T-cell (primary cell): ENCODE results near the gene HABP2. TPM values are rescaled to one million over a fixed set of nuclear protein-coding genes. Genes with fewer than 3 reads are reported as not detected.

Source experiments
- ATAC-seq, 4 experiments: fragments of 200-7000 bp in 3 of 4; fragments of 150-1000 bp in 1 of 4; cut with Tn5 transposase; replicated peaks in 1 of 4; 1 replicate in 3 of 4; 2 replicates in 1 of 4; pipeline ENCODE4 v1.10.0; 2021; ENCODE audit warnings: moderate library complexity in 3 of 4, mild to moderate bottlenecking in 2 of 4, moderate number of reproducible peaks in 1 of 4
- CTCF ChIA-PET, 2 donors: fragments of 300-600 bp; sonication (Branson Sonifier 250); formaldehyde crosslinking; loops; one replicate each; lab custom pipeline; 2022; ENCODE audit warnings: antibody characterized with exemption in 2 of 2; lab: Charles Lee
- POLR2A ChIA-PET, 2 donors: fragments of 300-600 bp; sonication (Branson Sonifier 250); formaldehyde crosslinking; loops; one replicate each; lab custom pipeline; 2022; ENCODE audit warnings: antibody characterized with exemption in 2 of 2; lab: Charles Lee
- DNase-seq, 35 experiments: peaks; one replicate each; pipeline versions ENCODE4 v3.0.0 to v3.0.0-alpha.2; 2013 to 2023
- H3K27ac ChIP-seq: one replicate; pipeline ENCODE4 v1.5.1; 2013; ENCODE audit warnings: low read length
- H3K27me3 ChIP-seq, 2 experiments: replicated peaks in 1 of 2; 1 replicate in 1 of 2; 2 replicates in 1 of 2; pipeline versions ENCODE4 v1.6.1 to v1.7.0; 2013; ENCODE audit warnings: low read length in 1 of 2, mixed read lengths in 1 of 2; ENCODE audit not compliant: control insufficient read depth in 2 of 2, insufficient read depth in 2 of 2; ENCODE audit errors: extremely low read depth in 1 of 2
- H3K36me3 ChIP-seq, 2 donors: 1 replicate in 1 of 2; 2 replicates in 1 of 2; pipeline versions ENCODE4 v1.6.1 to v1.7.0; 2013; ENCODE audit warnings: low read length in 1 of 2; ENCODE audit not compliant: control insufficient read depth in 2 of 2, insufficient read depth in 1 of 2; ENCODE audit errors: extremely low read depth in 1 of 2
- H3K4me1 ChIP-seq, 2 experiments: 1 replicate in 1 of 2; 2 replicates in 1 of 2; pipeline versions ENCODE4 v1.6.1 to v1.7.0; 2013; ENCODE audit warnings: low read length in 2 of 2, mixed read lengths in 1 of 2; ENCODE audit not compliant: insufficient read depth in 2 of 2, control insufficient read depth in 1 of 2; ENCODE audit errors: extremely low read depth in 1 of 2
- H3K4me3 ChIP-seq, 2 donors: 1 replicate in 1 of 2; 2 replicates in 1 of 2; pipeline versions ENCODE4 v1.5.1 to v1.7.0; 2013; ENCODE audit warnings: mild to moderate bottlenecking in 2 of 2, low read length in 1 of 2, moderate library complexity in 1 of 2; ENCODE audit not compliant: control insufficient read depth in 1 of 2; ENCODE audit errors: extremely low read depth in 1 of 2
- H3K9me3 ChIP-seq: 2 replicates; pipeline ENCODE4 v1.7.0; 2013
- H3K27ac Mint-ChIP-seq, 2 donors: one replicate each; pipeline ENCODE4 v1.8.0; 2020 to 2021; ENCODE audit warnings: mild to moderate bottlenecking in 2 of 2, mixed read lengths in 2 of 2
- H3K27me3 Mint-ChIP-seq, 2 donors: one replicate each; pipeline ENCODE4 v1.8.0; 2021 to 2022; ENCODE audit warnings: mixed read lengths in 2 of 2
- H3K36me3 Mint-ChIP-seq: one replicate; pipeline ENCODE4 v1.8.0; 2021; ENCODE audit warnings: mixed read lengths
- H3K4me1 Mint-ChIP-seq, 3 donors: one replicate each; pipeline ENCODE4 v1.8.0; 2020 to 2022; ENCODE audit warnings: mixed read lengths in 3 of 3, mild to moderate bottlenecking in 1 of 3
- H3K4me3 Mint-ChIP-seq, 3 donors: one replicate each; pipeline ENCODE4 v1.8.0; 2020 to 2022; ENCODE audit warnings: mild to moderate bottlenecking in 3 of 3, mixed read lengths in 3 of 3, moderate library complexity in 3 of 3
- H3K9me3 Mint-ChIP-seq, 3 donors: one replicate each; pipeline ENCODE4 v1.8.0; 2020 to 2022; ENCODE audit warnings: mixed read lengths in 3 of 3
- WGBS: methylation state at CpG from one replicate; pipeline ENCODE4 v1.1.5; 2013; ENCODE audit warnings: missing lambda C conversion rate; ENCODE audit not compliant: insufficient coverage; 5-methylcytosine and 5-hydroxymethylcytosine counted together
- total RNA-seq, 35 experiments: library from RNA in 6 of 35; stranded (reverse) in 6 of 35; fragments of 120-200 nt in 1 of 35; gene quantifications; one replicate each; pipeline versions ENCODE4 v1.2.1 to v1.2.4 and lab custom pipeline; 2013 to 2026

Gene HABP2
- total RNA-seq, 5 donors from 2014 or later (not counting 1 experiment from before 2014, with no cell fraction given): 0.13 to 0.28 (median 0.20) TPM; not detected in 2

GRCh38 chr10:113539789-113540188 lies 13.1 kb upstream of the HABP2 start:
- H3K36me3 Mint-ChIP-seq: no peaks in the 10 kb centered on the region
- H3K4me3 Mint-ChIP-seq: no peak overlapping the region
- H3K36me3 ChIP-seq: no peaks in the 10 kb centered on the region
- ChIA-PET CTCF (no interaction called here), POLR2A (no interaction called here)
- peaks cover 5 to 12% of the 10 kb centered on the region in 2 donors for H3K27me3 Mint-ChIP-seq
- H3K4me1 Mint-ChIP-seq: no peaks in the 10 kb centered on the region
- H3K9me3 Mint-ChIP-seq: no peaks in the 10 kb centered on the region
- H3K4me1 ChIP-seq: no peaks in the 10 kb centered on the region
- H3K27me3 ChIP-seq: peaks cover 0 to 3% of the 10 kb centered on the region in 2 experiments
- DNase-seq (no peak), ATAC-seq (no peak)
- H3K9me3 ChIP-seq: no peaks in the 10 kb centered on the region
- H3K27ac Mint-ChIP-seq: no peak overlapping the region
- no peak overlapping the region for H3K27ac ChIP-seq
- H3K4me3 ChIP-seq: no peak overlapping the region
- WGBS: 82% methylated on average over 5 of the region's 7 CpGs

DNA sequence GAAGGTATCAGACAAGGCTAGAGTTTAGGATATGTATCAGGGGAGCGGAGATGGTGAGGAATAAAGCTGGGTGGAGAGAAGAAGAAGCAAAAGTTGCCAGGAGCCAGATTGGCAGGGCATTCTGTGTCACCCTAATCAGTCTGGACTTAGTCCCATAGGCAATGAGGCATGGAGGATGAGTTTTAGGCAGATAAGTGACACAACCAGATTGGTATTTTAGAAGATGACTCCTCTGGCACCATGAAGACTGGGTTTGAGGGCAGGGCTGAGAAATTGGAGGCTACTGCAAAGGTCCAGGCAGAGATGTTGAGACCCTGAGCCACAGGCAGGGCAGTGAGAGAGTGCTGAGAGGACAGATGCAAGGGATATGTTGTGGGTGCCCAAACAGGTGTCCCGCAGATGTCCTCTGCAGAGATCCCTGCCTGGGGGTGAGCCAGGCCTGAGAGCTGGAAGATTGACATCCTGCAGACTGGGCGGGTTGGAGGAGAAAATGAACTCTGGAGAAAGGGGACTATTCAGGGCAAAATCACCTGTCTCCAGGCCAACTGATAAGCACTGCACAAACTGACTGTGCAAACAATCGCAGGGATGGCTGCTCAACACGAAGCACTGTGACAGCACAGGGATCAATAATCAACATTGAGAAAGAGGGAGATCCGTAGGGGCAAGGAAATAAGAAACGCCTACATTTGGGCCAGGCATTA lies 11.9 kb upstream of the HABP2 start:
- 81% methylated on average over 4 of the region's 7 CpGs for WGBS

GRCh38 chr10:113541549-113541927 lies 11.3 kb upstream of the HABP2 start:
- Histone ChIP-seq H3K4me3 (no peak overlapping the region), H3K36me3 (no peaks in the 10 kb centered on the region)
- POLR2A ChIA-PET: no interaction called here

More for the DNA sequence above, 11.9 kb upstream of the HABP2 start:
- no peaks in the 10 kb centered on the region for H3K4me1 Mint-ChIP-seq
- ChIA-PET POLR2A (no interaction called here), CTCF (interaction anchor here in 1 of 2 donors (0.9 kb wide), 1 partner anchor 21 kb away, joined by 7 read pairs; no protein-coding TSS in a partner anchor)
- Histone ChIP-seq H3K27ac (no peak overlapping the region), H3K27me3 (peaks cover 0 to 3% of the 10 kb centered on the region in 2 experiments), H3K4me3 (no peak overlapping the region), H3K4me1 (no peaks in the 10 kb centered on the region), H3K36me3 (no peaks in the 10 kb centered on the region), H3K9me3 (no peaks in the 10 kb centered on the region)
- no peak overlapping the region for H3K4me3 Mint-ChIP-seq
- DNase-seq: no peak
- no peaks in the 10 kb centered on the region for H3K9me3 Mint-ChIP-seq
- H3K36me3 Mint-ChIP-seq: no peaks in the 10 kb centered on the region
- ATAC-seq: peak in 1 of 4 experiments; percentile 16
- H3K27me3 Mint-ChIP-seq: peaks cover 2 to 10% of the 10 kb centered on the region in 2 donors
- no peak overlapping the region for H3K27ac Mint-ChIP-seq

GRCh38 chr10:113543107-113543955 lies 9.5 kb upstream of the HABP2 start:
- Histone ChIP-seq H3K27ac (no peak overlapping the region), H3K4me1 (no peaks in the 10 kb centered on the region), H3K4me3 (no peak overlapping the region), H3K36me3 (no peaks in the 10 kb centered on the region), H3K27me3 (no peaks in the 10 kb centered on the region), H3K9me3 (no peaks in the 10 kb centered on the region)
- H3K4me3 Mint-ChIP-seq: no peak overlapping the region
- no peak for DNase-seq
- H3K4me1 Mint-ChIP-seq: no peaks in the 10 kb centered on the region
- ChIA-PET CTCF (no interaction called here), POLR2A (no interaction called here)
- H3K9me3 Mint-ChIP-seq: no peaks in the 10 kb centered on the region
- H3K27me3 Mint-ChIP-seq: peaks cover 0 to 10% of the 10 kb centered on the region in 2 donors
- H3K27ac Mint-ChIP-seq: no peak overlapping the region
- ATAC-seq: no peak
- no CpG with 5 or more reads among the region's 5 CpGs for WGBS
- H3K36me3 Mint-ChIP-seq: no peaks in the 10 kb centered on the region

More at GRCh38 chr10:113541549-113541927, 11.3 kb upstream of the HABP2 start:
- H3K36me3 Mint-ChIP-seq: no peaks in the 10 kb centered on the region
- no peaks in the 10 kb centered on the region for H3K9me3 Mint-ChIP-seq
- Histone ChIP-seq H3K9me3 (no peaks in the 10 kb centered on the region), H3K27me3 (peaks cover 0 to under 1% of the 10 kb centered on the region in 2 experiments), H3K4me1 (no peaks in the 10 kb centered on the region), H3K27ac (no peak overlapping the region)
- H3K27ac Mint-ChIP-seq: no peak overlapping the region
- CTCF ChIA-PET: interaction anchor here in 1 of 2 donors (0.6 to 0.9 kb wide), 3 partner anchors 15 to 957 kb away, joined by 3 to 7 read pairs (median 4); no protein-coding TSS in a partner anchor
- peaks cover 2 to 10% of the 10 kb centered on the region in 2 donors for H3K27me3 Mint-ChIP-seq
- WGBS: 50% methylated on average over 1 of the region's 1 CpG
- ATAC-seq (no peak), DNase-seq (no peak)
- H3K4me1 Mint-ChIP-seq: no peaks in the 10 kb centered on the region
- no peak overlapping the region for H3K4me3 Mint-ChIP-seq

GRCh38 chr10:113544392-113544791 lies 8.5 kb upstream of the HABP2 start:
- DNase-seq: no peak
- Mint-ChIP-seq H3K27ac (no peak overlapping the region), H3K27me3 (peaks cover 0 to 16% of the 10 kb centered on the region in 2 donors), H3K4me3 (no peak overlapping the region), H3K36me3 (no peaks in the 10 kb centered on the region), H3K4me1 (no peaks in the 10 kb centered on the region), H3K9me3 (no peaks in the 10 kb centered on the region)
- no peaks in the 10 kb centered on the region for H3K9me3 ChIP-seq
- ChIA-PET CTCF (no interaction called here), POLR2A (no interaction called here)
- peaks cover 0 to 2% of the 10 kb centered on the region in 2 experiments for H3K27me3 ChIP-seq
- no peaks in the 10 kb centered on the region for H3K4me1 ChIP-seq
- no peaks in the 10 kb centered on the region for H3K36me3 ChIP-seq
- no peak overlapping the region for H3K4me3 ChIP-seq
- WGBS: no CpG with 5 or more reads among the region's 1 CpG
- no peak overlapping the region for H3K27ac ChIP-seq
- ATAC-seq: no peak

DNA sequence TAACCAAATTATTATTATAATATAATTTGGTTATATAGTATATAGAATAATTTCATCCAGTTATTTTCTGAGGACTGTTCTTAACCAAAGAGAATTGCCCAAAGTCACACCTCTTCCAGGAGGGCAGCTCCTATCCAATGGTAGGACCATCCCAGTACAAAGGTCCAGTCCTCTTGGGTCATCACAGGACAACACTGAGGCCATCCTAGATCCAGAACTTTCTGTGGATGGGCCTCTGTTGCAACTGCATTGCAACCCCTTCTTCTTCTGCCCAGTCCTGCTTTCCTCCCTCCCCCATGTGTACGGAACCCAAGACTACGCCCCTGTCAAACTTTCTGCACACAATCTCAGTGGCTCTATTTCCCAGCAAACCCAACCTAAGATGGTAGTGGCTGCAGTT lies 5.4 kb upstream of the HABP2 start:
- Histone ChIP-seq H3K4me3 (no peak overlapping the region), H3K4me1 (no peaks in the 10 kb centered on the region), H3K36me3 (no peaks in the 10 kb centered on the region), H3K27ac (no peak overlapping the region), H3K27me3 (peaks cover 0 to 6% of the 10 kb centered on the region in 2 experiments), H3K9me3 (no peaks in the 10 kb centered on the region)
- no peak for ATAC-seq
- no peak overlapping the region for H3K4me3 Mint-ChIP-seq
- peaks cover 0 to 16% of the 10 kb centered on the region in 2 donors for H3K27me3 Mint-ChIP-seq
- no peaks in the 10 kb centered on the region for H3K36me3 Mint-ChIP-seq
- H3K4me1 Mint-ChIP-seq: no peaks in the 10 kb centered on the region
- WGBS: no CpG with 5 or more reads among the region's 2 CpGs
- POLR2A ChIA-PET: no interaction called here
- H3K27ac Mint-ChIP-seq: no peak overlapping the region
- no peaks in the 10 kb centered on the region for H3K9me3 Mint-ChIP-seq
- no peak for DNase-seq
- CTCF ChIA-PET: no interaction called here
